ENCODE measurements around the gene APOL2. TPM values are rescaled to one million over a fixed set of nuclear protein-coding genes. Genes with fewer than 3 reads are reported as not detected.
"Not testable (repeated sequence)": the region's sequence is repeated elsewhere in the genome, so short reads cannot be mapped to it uniquely, and the experiment has no call there.

APOL2 gene
- total RNA-seq, 2 donors from 2014 or later = 35.9 to 84.9 TPM

- no peak overlapping the region for H3K4me3 ChIP-seq
- TF ChIP-seq CTCF (IDR thresholded peaks at IDR 0.05) = no peak
- no peak overlapping the region for H3K27ac ChIP-seq
- H3K36me3 ChIP-seq = peaks cover 9% of the 10 kb centered on the region
- ATAC-seq (ENCODE audit: insufficient number of reproducible peaks, low FRiP score, low read depth) (no peak), DNase-seq (ENCODE audit: low spot score) (no peak)
- no peaks in the 10 kb centered on the region for H3K9me3 ChIP-seq
- H3K4me1 ChIP-seq (ENCODE audit: control insufficient read depth in 1 of 2, low read depth in 2 of 2) = no peaks in the 10 kb centered on the region
- H3K27me3 ChIP-seq (replicated peaks; ENCODE audit: insufficient read depth) = no peaks in the 10 kb centered on the region
Observed at GRCh38 chr22:36267896-36268485, 28.7 kb upstream of the APOL2 start.

GRCh38 chr22:36267058-36267457 lies 27.7 kb upstream of the APOL2 start:
- no peaks in the 10 kb centered on the region for H3K4me1 ChIP-seq (ENCODE audit: control insufficient read depth in 1 of 2, low read depth in 2 of 2)
- no peak overlapping the region for H3K4me3 ChIP-seq
- no peak for ATAC-seq (ENCODE audit: insufficient number of reproducible peaks, low FRiP score, low read depth)
- no peak for DNase-seq (ENCODE audit: low spot score)
- H3K27ac ChIP-seq = no peak overlapping the region
- no peaks in the 10 kb centered on the region for H3K9me3 ChIP-seq
- no peaks in the 10 kb centered on the region for H3K27me3 ChIP-seq (replicated peaks; ENCODE audit: insufficient read depth)
- H3K36me3 ChIP-seq = peaks cover 9% of the 10 kb centered on the region
- TF ChIP-seq CTCF (IDR thresholded peaks at IDR 0.05) = no peak

- H3K27ac ChIP-seq; H3K4me1 ChIP-seq (ENCODE audit: control insufficient read depth in 1 of 2, low read depth in 2 of 2); H3K27me3 ChIP-seq (replicated peaks; ENCODE audit: insufficient read depth); DNase-seq (ENCODE audit: low spot score); H3K36me3 ChIP-seq; H3K4me3 ChIP-seq; H3K9me3 ChIP-seq; ATAC-seq (ENCODE audit: insufficient number of reproducible peaks, low FRiP score, low read depth): not testable (repeated sequence)
Observed at GRCh38 chr22:36263886-36264664, 24.7 kb upstream of the APOL2 start.

GRCh38 chr22:36263216-36263673 lies 23.9 kb upstream of the APOL2 start:
- ATAC-seq (ENCODE audit: insufficient number of reproducible peaks, low FRiP score, low read depth); H3K9me3 ChIP-seq; H3K4me3 ChIP-seq; H3K27ac ChIP-seq; H3K27me3 ChIP-seq (replicated peaks; ENCODE audit: insufficient read depth); H3K4me1 ChIP-seq (ENCODE audit: control insufficient read depth in 1 of 2, low read depth in 2 of 2); H3K36me3 ChIP-seq; DNase-seq (ENCODE audit: low spot score): not testable (repeated sequence)

GRCh38 chr22:36262307-36262706 lies 23.0 kb upstream of the APOL2 start:
- not testable (repeated sequence) for DNase-seq (ENCODE audit: low spot score)

GRCh38 chr22:36261675-36262074 lies 22.3 kb upstream of the APOL2 start:
- not testable (repeated sequence) for H3K36me3 ChIP-seq; ATAC-seq (ENCODE audit: insufficient number of reproducible peaks, low FRiP score, low read depth); H3K27ac ChIP-seq

More at GRCh38 chr22:36262307-36262706, 23.0 kb upstream of the APOL2 start:
- H3K4me3 ChIP-seq; H3K27me3 ChIP-seq (replicated peaks; ENCODE audit: insufficient read depth); H3K9me3 ChIP-seq; H3K27ac ChIP-seq; H3K36me3 ChIP-seq; ATAC-seq (ENCODE audit: insufficient number of reproducible peaks, low FRiP score, low read depth): not testable (repeated sequence)
- H3K4me1 ChIP-seq (ENCODE audit: control insufficient read depth in 1 of 2, low read depth in 2 of 2) = peaks cover 0 to 13% of the 10 kb centered on the region in 2 donors

GRCh38 chr22:36259615-36260300 lies 20.4 kb upstream of the APOL2 start:
- H3K36me3 ChIP-seq = no peaks in the 10 kb centered on the region
- H3K27ac ChIP-seq = no peak overlapping the region
- ATAC-seq (ENCODE audit: insufficient number of reproducible peaks, low FRiP score, low read depth) = no peak
- H3K27me3 ChIP-seq (replicated peaks; ENCODE audit: insufficient read depth) = no peaks in the 10 kb centered on the region
- H3K4me1 ChIP-seq (ENCODE audit: control insufficient read depth in 1 of 2, low read depth in 2 of 2) = peaks cover 0 to 20% of the 10 kb centered on the region in 2 donors
- no peak for TF ChIP-seq CTCF (IDR thresholded peaks at IDR 0.05)
- no peaks in the 10 kb centered on the region for H3K9me3 ChIP-seq
- no peak for DNase-seq (ENCODE audit: low spot score)
- H3K4me3 ChIP-seq = no peak overlapping the region

More at GRCh38 chr22:36261675-36262074, 22.3 kb upstream of the APOL2 start:
- not testable (repeated sequence) for DNase-seq (ENCODE audit: low spot score); H3K4me3 ChIP-seq; H3K27me3 ChIP-seq (replicated peaks; ENCODE audit: insufficient read depth); H3K9me3 ChIP-seq
- H3K4me1 ChIP-seq (ENCODE audit: control insufficient read depth in 1 of 2, low read depth in 2 of 2) = peaks cover 0 to 13% of the 10 kb centered on the region in 2 donors
